Forelimb muscle (tissue), 1 donor: ENCODE measurements around the gene ZNF792. TPM values are rescaled to one million over a fixed set of nuclear protein-coding genes. Genes with fewer than 3 reads are reported as not detected.
"Not testable (repeated sequence)": the region's sequence is repeated elsewhere in the genome, so short reads cannot be mapped to it uniquely, and the experiment has no call there.

Experiments used
- DNase-seq: peaks from one replicate; pipeline ENCODE4 v3.0.0-alpha.2; 2013; ENCODE audit warnings: low read depth
- polyA plus RNA-seq: library from polyadenylated mRNA; unstranded; fragments of 120-200 nt; gene quantifications from one replicate; pipeline ENCODE4 v1.2.1, GENCODE V29; 2013; ENCODE audit not compliant: insufficient read length

Gene ZNF792
- polyA plus RNA-seq, 1 donor, result 2.0 TPM

- not testable (repeated sequence) for DNase-seq
Measured at GRCh38 chr19:34970185-34970780, 6.3 kb upstream of the ZNF792 start.

GRCh38 chr19:34969721-34970120 lies 5.7 kb upstream of the ZNF792 start:
- DNase-seq, result no peak

GRCh38 chr19:34967551-34967950 lies 3.5 kb upstream of the ZNF792 start:
- DNase-seq, result no peak

GRCh38 chr19:34965505-34965904 lies 1.5 kb upstream of the ZNF792 start:
- not testable (repeated sequence) for DNase-seq

GRCh38 chr19:34964598-34964997 lies 569 bp upstream of the ZNF792 start:
- DNase-seq, result no peak

GRCh38 chr19:34962687-34963572 lies 1.1 kb downstream of the ZNF792 start:
- DNase-seq, result no peak

- no peak for DNase-seq
Measured at GRCh38 chr19:34961775-34962686, 2.0 kb downstream of the ZNF792 start.

GRCh38 chr19:34960940-34961679 lies 2.9 kb downstream of the ZNF792 start:
- DNase-seq, result no peak

- no peak for DNase-seq
Measured at GRCh38 chr19:34960103-34960805, 3.8 kb downstream of the ZNF792 start.

- DNase-seq, result no peak
Measured at GRCh38 chr19:34959021-34959420, 5.0 kb downstream of the ZNF792 start.

GRCh38 chr19:34957830-34958751 lies 5.9 kb downstream of the ZNF792 start:
- DNase-seq, result no peak

GRCh38 chr19:34953092-34953491 lies 10.9 kb downstream of the ZNF792 start:
- no peak for DNase-seq

GRCh38 chr19:34943861-34944573 lies 20.0 kb downstream of the ZNF792 start:
- no peak for DNase-seq

- DNase-seq, result no peak
Measured at GRCh38 chr19:34938886-34939285, 25.1 kb downstream of the ZNF792 start.

- no peak for DNase-seq
Measured at GRCh38 chr19:34936184-34936583, 27.8 kb downstream of the ZNF792 start.

GRCh38 chr19:34932494-34932893 lies 31.5 kb downstream of the ZNF792 start:
- DNase-seq, result no peak

GRCh38 chr19:34926685-34927375 lies 37.2 kb downstream of the ZNF792 start, which contains the start of gene ZNF30:
TSS of gene ZNF30 (plus strand) at chr19:34926903. CDS start at chr19:34929948, 3,045 bp downstream.
- DNase-seq, result peak; percentile 65

- no peak for DNase-seq
Measured at GRCh38 chr19:34926361-34926684, 37.7 kb downstream of the ZNF792 start.
